ENCODE measurements around the gene EFL1.
"Not testable (repeated sequence)": the region's sequence is repeated elsewhere in the genome, so short reads cannot be mapped to it uniquely, and the experiment has no call there.

EFL1 gene

GRCh38 chr15:82262422-82263026, at the start of gene EFL1, which contains the start of gene SAXO2:
EFL1 (minus strand) TSS chr15:82262734; CDS start chr15:82261778, 956 bp downstream.
SAXO2 (plus strand) TSS chr15:82262818; CDS start chr15:82262880, 62 bp downstream.
- H3K4me3 ChIP-seq (ENCODE audit: low read depth, low read length): peak within 1 kb of the TSS; percentile 77
- H3K9me3 ChIP-seq (ENCODE audit: control insufficient read depth, insufficient read depth, low read depth, low read length): no peaks in the 10 kb centered on the region
- H3K9ac ChIP-seq (ENCODE audit: low read length): peak within 1 kb of the TSS; percentile 79
- H3K4me1 ChIP-seq (ENCODE audit: control insufficient read depth, insufficient read depth, low read length): peaks cover 20% of the 10 kb centered on the region
- H3K36me3 ChIP-seq (ENCODE audit: control insufficient read depth, insufficient read depth, low read length): peaks cover 18% of the 10 kb centered on the region
- no peaks in the 10 kb centered on the region for H3K27me3 ChIP-seq (ENCODE audit: control insufficient read depth, insufficient read depth, low read length)
- H3K27ac ChIP-seq (ENCODE audit: low read depth, low read length): no peak within 1 kb of the TSS

GRCh38 chr15:82311321-82311720, 48.8 kb upstream of the EFL1 start:
- not testable (repeated sequence) for H3K36me3 ChIP-seq (ENCODE audit: control insufficient read depth, insufficient read depth, low read length); H3K9me3 ChIP-seq (ENCODE audit: control insufficient read depth, insufficient read depth, low read depth, low read length); H3K27ac ChIP-seq (ENCODE audit: low read depth, low read length); H3K27me3 ChIP-seq (ENCODE audit: control insufficient read depth, insufficient read depth, low read length); H3K4me1 ChIP-seq (ENCODE audit: control insufficient read depth, insufficient read depth, low read length); H3K9ac ChIP-seq (ENCODE audit: low read length); H3K4me3 ChIP-seq (ENCODE audit: low read depth, low read length)

DNA sequence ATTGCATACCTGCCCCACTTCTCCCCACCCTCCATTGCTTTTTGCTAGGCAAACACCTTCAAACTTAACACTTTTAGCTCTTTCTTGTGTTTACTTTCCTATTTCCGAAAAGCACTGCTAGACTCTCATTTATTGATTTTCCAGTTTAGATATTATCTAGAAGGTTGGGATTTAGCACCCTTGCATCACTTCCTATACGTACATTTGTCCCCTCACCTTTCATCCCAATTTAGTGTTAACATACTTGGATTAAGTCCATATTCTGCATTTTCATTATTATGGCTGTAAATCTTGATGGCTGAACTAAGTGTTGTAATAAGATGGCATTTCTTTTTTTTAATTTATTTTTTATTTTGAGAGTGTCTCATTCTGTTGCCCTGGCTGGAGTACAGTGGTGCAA, 47.3 kb upstream of the EFL1 start:
- Histone ChIP-seq H3K9me3 (ENCODE audit: control insufficient read depth, insufficient read depth, low read depth, low read length) (peaks cover 3% of the 10 kb centered on the region; the same call in 1 of the 2 replicates), H3K9ac (ENCODE audit: low read length) (no peak overlapping the region), H3K27me3 (ENCODE audit: control insufficient read depth, insufficient read depth, low read length) (no peaks in the 10 kb centered on the region)

DNA sequence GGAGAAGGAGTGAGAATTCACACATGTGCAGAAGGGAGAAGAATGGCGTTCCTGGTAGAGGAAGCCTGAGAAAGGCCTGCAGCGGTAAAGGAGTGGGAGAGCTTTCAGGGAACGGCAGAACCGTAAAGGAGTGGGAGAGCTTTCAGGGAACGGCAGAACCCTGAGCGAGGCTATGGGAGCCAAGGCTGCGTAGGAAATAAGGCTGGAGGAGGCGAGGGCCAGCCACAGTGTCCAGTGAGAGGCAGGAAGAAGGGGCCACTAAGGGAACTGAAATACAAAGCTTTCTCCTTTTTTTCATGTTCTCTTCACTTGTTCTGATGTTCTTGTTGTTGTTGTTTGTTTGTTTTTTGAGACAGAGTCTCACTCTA, 45.2 kb upstream of the EFL1 start:
- Histone ChIP-seq H3K27ac (ENCODE audit: low read depth, low read length) (no peak overlapping the region), H3K9me3 (ENCODE audit: control insufficient read depth, insufficient read depth, low read depth, low read length) (peaks cover 3% of the 10 kb centered on the region; the same call in 1 of the 2 replicates)

More for the DNA sequence above, 47.3 kb upstream of the EFL1 start:
- no peaks in the 10 kb centered on the region for H3K36me3 ChIP-seq (ENCODE audit: control insufficient read depth, insufficient read depth, low read length)
- H3K4me3 ChIP-seq (ENCODE audit: low read depth, low read length): no peak overlapping the region
- H3K27ac ChIP-seq (ENCODE audit: low read depth, low read length): no peak overlapping the region
- no peaks in the 10 kb centered on the region for H3K4me1 ChIP-seq (ENCODE audit: control insufficient read depth, insufficient read depth, low read length)

DNA sequence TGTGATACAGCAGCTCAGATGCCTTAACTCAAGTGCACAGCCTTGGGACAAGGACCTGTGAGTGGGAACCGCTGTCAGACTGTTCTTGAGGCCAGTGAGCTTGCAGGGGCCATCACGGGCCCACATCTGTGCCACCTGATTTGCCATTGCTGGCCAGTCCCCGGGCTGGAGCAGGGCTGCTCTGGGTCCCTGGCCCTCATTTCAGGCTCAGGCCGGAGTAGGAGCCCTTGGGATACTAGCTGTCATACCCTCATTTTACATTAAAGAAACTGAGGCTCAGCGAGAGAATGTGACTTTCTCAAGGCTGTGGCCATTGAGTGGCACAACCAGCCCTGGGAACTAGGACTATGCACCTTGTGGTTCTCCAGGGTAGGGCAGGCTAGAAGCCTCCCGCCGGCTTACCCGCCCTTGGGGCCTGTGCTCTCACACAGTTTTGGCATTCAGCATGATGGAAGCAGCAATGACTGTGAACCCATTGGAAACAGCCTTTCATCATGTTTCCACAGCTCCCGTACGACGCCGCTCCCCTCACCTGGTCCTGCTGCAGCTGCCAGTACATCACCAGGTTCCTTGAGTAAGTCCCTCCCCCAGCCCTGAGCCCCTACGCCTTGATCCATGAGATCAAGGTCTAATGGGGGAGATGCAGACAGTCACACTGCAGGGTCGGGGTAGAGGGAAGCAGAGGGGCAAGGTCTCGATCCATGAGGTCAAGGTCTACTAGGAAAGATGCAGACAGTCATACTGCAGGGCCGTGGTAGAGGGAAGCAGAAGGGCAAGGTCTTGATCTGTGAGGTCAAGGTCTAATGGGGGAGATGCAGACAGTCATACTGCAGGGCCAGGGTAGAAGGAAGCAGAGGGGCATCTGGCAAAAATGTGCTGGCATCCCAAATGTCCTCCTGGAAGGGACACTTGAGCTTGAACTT, 44.5 kb upstream of the EFL1 start:
- Histone ChIP-seq H3K4me1 (ENCODE audit: control insufficient read depth, insufficient read depth, low read length) (no peaks in the 10 kb centered on the region), H3K9me3 (ENCODE audit: control insufficient read depth, insufficient read depth, low read depth, low read length) (peaks cover 3% of the 10 kb centered on the region; the same call in 1 of the 2 replicates)

More for the DNA sequence above, 45.2 kb upstream of the EFL1 start:
- no peak overlapping the region for H3K4me3 ChIP-seq (ENCODE audit: low read depth, low read length)
- no peaks in the 10 kb centered on the region for H3K36me3 ChIP-seq (ENCODE audit: control insufficient read depth, insufficient read depth, low read length)
- no peaks in the 10 kb centered on the region for H3K27me3 ChIP-seq (ENCODE audit: control insufficient read depth, insufficient read depth, low read length)
- no peak overlapping the region for H3K9ac ChIP-seq (ENCODE audit: low read length)
- no peaks in the 10 kb centered on the region for H3K4me1 ChIP-seq (ENCODE audit: control insufficient read depth, insufficient read depth, low read length)

GRCh38 chr15:82305621-82306048, 43.1 kb upstream of the EFL1 start:
- Histone ChIP-seq H3K4me1 (ENCODE audit: control insufficient read depth, insufficient read depth, low read length) (no peaks in the 10 kb centered on the region), H3K9ac (ENCODE audit: low read length) (no peak overlapping the region), H3K4me3 (ENCODE audit: low read depth, low read length) (no peak overlapping the region), H3K27me3 (ENCODE audit: control insufficient read depth, insufficient read depth, low read length) (no peaks in the 10 kb centered on the region), H3K36me3 (ENCODE audit: control insufficient read depth, insufficient read depth, low read length) (no peaks in the 10 kb centered on the region), H3K9me3 (ENCODE audit: control insufficient read depth, insufficient read depth, low read depth, low read length) (peaks cover 3% of the 10 kb centered on the region; the same call in 1 of the 2 replicates), H3K27ac (ENCODE audit: low read depth, low read length) (no peak overlapping the region)

More for the DNA sequence above, 44.5 kb upstream of the EFL1 start:
- no peaks in the 10 kb centered on the region for H3K27me3 ChIP-seq (ENCODE audit: control insufficient read depth, insufficient read depth, low read length)
- no peak overlapping the region for H3K27ac ChIP-seq (ENCODE audit: low read depth, low read length)
- H3K4me3 ChIP-seq (ENCODE audit: low read depth, low read length): no peak overlapping the region
- H3K36me3 ChIP-seq (ENCODE audit: control insufficient read depth, insufficient read depth, low read length): no peaks in the 10 kb centered on the region
- H3K9ac ChIP-seq (ENCODE audit: low read length): no peak overlapping the region

- Histone ChIP-seq H3K27me3 (ENCODE audit: control insufficient read depth, insufficient read depth, low read length) (no peaks in the 10 kb centered on the region), H3K27ac (ENCODE audit: low read depth, low read length) (no peak overlapping the region), H3K4me3 (ENCODE audit: low read depth, low read length) (no peak overlapping the region), H3K9ac (ENCODE audit: low read length) (no peak overlapping the region), H3K4me1 (ENCODE audit: control insufficient read depth, insufficient read depth, low read length) (no peaks in the 10 kb centered on the region), H3K36me3 (ENCODE audit: control insufficient read depth, insufficient read depth, low read length) (no peaks in the 10 kb centered on the region), H3K9me3 (ENCODE audit: control insufficient read depth, insufficient read depth, low read depth, low read length) (no peaks in the 10 kb centered on the region)
Measured at GRCh38 chr15:82304778-82305090, 42.2 kb upstream of the EFL1 start.

- no peaks in the 10 kb centered on the region for H3K27me3 ChIP-seq (ENCODE audit: control insufficient read depth, insufficient read depth, low read length)
- no peak overlapping the region for H3K4me3 ChIP-seq (ENCODE audit: low read depth, low read length)
- no peak overlapping the region for H3K27ac ChIP-seq (ENCODE audit: low read depth, low read length)
- no peaks in the 10 kb centered on the region for H3K4me1 ChIP-seq (ENCODE audit: control insufficient read depth, insufficient read depth, low read length)
- no peak overlapping the region for H3K9ac ChIP-seq (ENCODE audit: low read length)
- no peaks in the 10 kb centered on the region for H3K36me3 ChIP-seq (ENCODE audit: control insufficient read depth, insufficient read depth, low read length)
- H3K9me3 ChIP-seq (ENCODE audit: control insufficient read depth, insufficient read depth, low read depth, low read length): no peaks in the 10 kb centered on the region
Measured at GRCh38 chr15:82303956-82304777, 41.6 kb upstream of the EFL1 start.

GRCh38 chr15:82301296-82302016, 38.9 kb upstream of the EFL1 start:
- no peak overlapping the region for H3K9ac ChIP-seq (ENCODE audit: low read length)
- H3K9me3 ChIP-seq (ENCODE audit: control insufficient read depth, insufficient read depth, low read depth, low read length): no peaks in the 10 kb centered on the region
- no peaks in the 10 kb centered on the region for H3K4me1 ChIP-seq (ENCODE audit: control insufficient read depth, insufficient read depth, low read length)
- no peak overlapping the region for H3K27ac ChIP-seq (ENCODE audit: low read depth, low read length)
- H3K36me3 ChIP-seq (ENCODE audit: control insufficient read depth, insufficient read depth, low read length): no peaks in the 10 kb centered on the region
- H3K27me3 ChIP-seq (ENCODE audit: control insufficient read depth, insufficient read depth, low read length): no peaks in the 10 kb centered on the region
- no peak overlapping the region for H3K4me3 ChIP-seq (ENCODE audit: low read depth, low read length)

DNA sequence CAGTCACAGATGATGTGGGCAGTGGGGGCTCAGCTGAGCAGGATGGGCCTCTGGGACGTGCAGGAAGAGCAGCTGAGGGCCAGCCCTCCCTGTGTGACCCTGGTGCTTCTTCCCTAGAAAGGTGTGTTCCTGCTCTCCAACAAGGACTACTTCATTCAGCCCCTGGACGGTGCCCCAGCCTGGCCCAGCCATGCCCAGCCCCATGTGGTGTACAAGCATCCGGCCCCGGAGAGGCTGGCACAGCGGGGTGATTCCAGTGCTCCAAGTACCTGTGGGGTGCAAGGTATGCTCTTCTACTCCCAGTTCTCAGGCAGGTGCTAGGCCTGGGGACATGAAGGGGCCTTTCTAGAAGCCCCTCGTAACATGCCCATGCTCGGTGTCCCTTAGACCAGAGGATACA, 38.3 kb upstream of the EFL1 start:
- Histone ChIP-seq H3K4me3 (ENCODE audit: low read depth, low read length) (no peak overlapping the region), H3K9ac (ENCODE audit: low read length) (no peak overlapping the region), H3K27me3 (ENCODE audit: control insufficient read depth, insufficient read depth, low read length) (no peaks in the 10 kb centered on the region), H3K36me3 (ENCODE audit: control insufficient read depth, insufficient read depth, low read length) (no peaks in the 10 kb centered on the region), H3K4me1 (ENCODE audit: control insufficient read depth, insufficient read depth, low read length) (no peaks in the 10 kb centered on the region), H3K9me3 (ENCODE audit: control insufficient read depth, insufficient read depth, low read depth, low read length) (no peaks in the 10 kb centered on the region), H3K27ac (ENCODE audit: low read depth, low read length) (no peak overlapping the region)
